Right lung (tissue), 5 donors: Measurements from ENCODE around the gene INHBA. TPM values are rescaled to one million over a fixed set of nuclear protein-coding genes. Genes with fewer than 3 reads are reported as not detected.

Source experiments
- DNase-seq, 2 donors: peaks; one replicate each; pipeline ENCODE4 v3.0.0-alpha.2; 2013
- polyA plus RNA-seq, 5 donors: library from polyadenylated mRNA; unstranded; fragments of 120-200 nt; gene quantifications; one replicate each; pipeline versions ENCODE4 v1.2.1 to v1.2.3, GENCODE V29; 2013; ENCODE audit warnings: inconsistent platforms in 1 of 5, low replicate concordance in 1 of 5; ENCODE audit not compliant: insufficient read length in 5 of 5, insufficient read depth in 1 of 5

Gene INHBA
- polyA plus RNA-seq, 5 donors, result 0.76 to 1.3 (median 1.0) TPM

- DNase-seq, result no peak
Measured at GRCh38 chr7:41715000-41715399, 12.1 kb upstream of the INHBA start.

GRCh38 chr7:41711283-41712064 lies 8.6 kb upstream of the INHBA start:
- no peak for DNase-seq

- no peak for DNase-seq
Measured at GRCh38 chr7:41710838-41711237, 7.9 kb upstream of the INHBA start.

- DNase-seq, result no peak
Measured at GRCh38 chr7:41709621-41710020, 6.7 kb upstream of the INHBA start.

- no peak for DNase-seq
Measured at GRCh38 chr7:41708581-41709358, 5.9 kb upstream of the INHBA start.

- no peak for DNase-seq
Measured at GRCh38 chr7:41706228-41706930, 3.5 kb upstream of the INHBA start.

GRCh38 chr7:41705109-41705901 lies 2.4 kb upstream of the INHBA start:
- DNase-seq, result peak; percentile 58 to 65

GRCh38 chr7:41701068-41701941 lies 1.6 kb downstream of the INHBA start:
- no peak for DNase-seq

GRCh38 chr7:41700044-41700471 lies 2.8 kb downstream of the INHBA start:
- DNase-seq, result no peak

- DNase-seq, result no peak
Measured at GRCh38 chr7:41699516-41699915, 3.4 kb downstream of the INHBA start.

GRCh38 chr7:41698726-41699125 lies 4.2 kb downstream of the INHBA start:
- DNase-seq, result no peak

GRCh38 chr7:41698114-41698513 lies 4.8 kb downstream of the INHBA start:
- DNase-seq, result no peak

- DNase-seq, result peak; percentile 63 to 73
Measured at GRCh38 chr7:41696323-41696916, 6.5 kb downstream of the INHBA start.

- DNase-seq, result no peak
Measured at GRCh38 chr7:41695661-41696322, 7.1 kb downstream of the INHBA start.

- no peak for DNase-seq
Measured at GRCh38 chr7:41694495-41694894, 8.4 kb downstream of the INHBA start.

GRCh38 chr7:41693150-41693997 lies 9.5 kb downstream of the INHBA start:
- DNase-seq, result no peak

GRCh38 chr7:41692251-41692650 lies 10.6 kb downstream of the INHBA start:
- DNase-seq, result no peak
